H1 (cell line): ENCODE measurements around the gene TXK. TPM values are rescaled to one million over a fixed set of nuclear protein-coding genes. Genes with fewer than 3 reads are reported as not detected.

Source experiments
- CTCF ChIA-PET: fragments of 300-600 bp; sonication (Branson Sonifier 250); formaldehyde crosslinking; loops from one replicate; lab custom pipeline; 2021; ENCODE audit not compliant: partially characterized antibody; lab: Charles Lee
- POLR2A ChIA-PET: fragments of 300-600 bp; sonication (Branson Sonifier 250); formaldehyde crosslinking; loops from one replicate; lab custom pipeline; 2021; ENCODE audit warnings: inconsistent platforms; ENCODE audit not compliant: partially characterized antibody; lab: Charles Lee
- DNase-seq, 2 experiments: peaks; one replicate each; pipeline versions ENCODE4 v3.0.0 to v3.0.0-alpha.2; 2010 to 2022; ENCODE audit warnings: low spot score in 2 of 2, low read depth in 1 of 2, mixed read lengths in 1 of 2
- FAIRE-seq: peaks from 2 replicates; lab custom pipeline; 2011; peaks lifted over from hg19 to GRCh38; lab: Jason Lieb, UNC
- H2AFZ ChIP-seq: 2 replicates; pipeline ENCODE4 v1.8.1; 2012; ENCODE audit warnings: low read length, inconsistent platforms
- H2AK5ac ChIP-seq: 2 replicates; pipeline ENCODE4 v1.6.1; 2013; ENCODE audit warnings: low read depth, low read length
- H2BK120ac ChIP-seq: replicated peaks from 2 replicates; pipeline ENCODE3; 2013; ENCODE audit warnings: low read depth, low read length, inconsistent platforms
- H2BK12ac ChIP-seq: 2 replicates; pipeline ENCODE4 v1.6.1; 2013; ENCODE audit warnings: low read depth, low read length
- H2BK15ac ChIP-seq: 2 replicates; pipeline ENCODE4 v1.6.1; 2013; ENCODE audit warnings: low read length
- H2BK20ac ChIP-seq: 2 replicates; pipeline ENCODE4 v1.6.1; 2013; ENCODE audit warnings: low read length
- H2BK5ac ChIP-seq: 2 replicates; pipeline ENCODE4 v1.6.1; 2013; ENCODE audit warnings: low read depth, low read length
- H3K14ac ChIP-seq: 2 replicates; pipeline ENCODE4 v1.6.1; 2013; ENCODE audit warnings: inconsistent platforms; ENCODE audit not compliant: insufficient read length
- H3K18ac ChIP-seq: 2 replicates; pipeline ENCODE4 v1.6.1; 2013; ENCODE audit warnings: low read length; ENCODE audit errors: extremely low read depth
- H3K23ac ChIP-seq: 2 replicates; pipeline ENCODE4 v1.6.1; 2013; ENCODE audit warnings: inconsistent platforms; ENCODE audit not compliant: insufficient read length
- H3K23me2 ChIP-seq: 2 replicates; pipeline ENCODE4 v1.6.1; 2013; ENCODE audit warnings: low read depth, low read length
- H3K27ac ChIP-seq: 2 replicates; pipeline ENCODE4 v1.6.1; 2011; ENCODE audit warnings: low read depth, low read length, inconsistent platforms
- H3K27me3 ChIP-seq, 4 experiments: replicated peaks in 1 of 4; 1 replicate in 1 of 4; 2 replicates in 3 of 4; pipeline versions ENCODE4 v1.6.1 to v1.8.1; 2011 to 2013; ENCODE audit warnings: low read length in 3 of 4, mild to moderate bottlenecking in 3 of 4, inconsistent platforms in 2 of 4, mixed read lengths in 2 of 4, moderate library complexity in 1 of 4; ENCODE audit not compliant: control insufficient read depth in 3 of 4, insufficient read depth in 3 of 4; ENCODE audit errors: extremely low read depth in 1 of 4
- H3K36me3 ChIP-seq, 4 experiments: 2 replicates each; pipeline versions ENCODE4 v1.6.1 to v1.8.1; 2011 to 2013; ENCODE audit warnings: mild to moderate bottlenecking in 4 of 4, low read length in 3 of 4, moderate library complexity in 2 of 4, control low read depth in 1 of 4, inconsistent platforms in 1 of 4; ENCODE audit not compliant: insufficient read depth in 4 of 4, control insufficient read depth in 2 of 4
- H3K4ac ChIP-seq: replicated peaks from 2 replicates; pipeline ENCODE3; 2013; ENCODE audit warnings: low read length, low read depth, mixed read lengths, inconsistent platforms; ENCODE audit not compliant: insufficient read length
- H3K4me1 ChIP-seq, 4 experiments: replicated peaks in 1 of 4; 1 replicate in 1 of 4; 2 replicates in 3 of 4; pipeline versions ENCODE4 v1.6.1 to v1.8.1; 2011 to 2013; ENCODE audit warnings: low read length in 3 of 4, inconsistent platforms in 2 of 4, mixed read lengths in 1 of 4; ENCODE audit not compliant: insufficient read depth in 4 of 4, control insufficient read depth in 3 of 4
- H3K4me2 ChIP-seq, 2 experiments: 2 replicates each; pipeline versions ENCODE4 v1.6.1 to v1.8.1; 2011 to 2013; ENCODE audit warnings: low read depth in 2 of 2, low read length in 2 of 2, control low read depth in 1 of 2, inconsistent platforms in 1 of 2, mild to moderate bottlenecking in 1 of 2; ENCODE audit not compliant: insufficient read depth in 1 of 2
- H3K4me3 ChIP-seq, 4 experiments: fragments of 200-600, 300-600 bp in 1 of 4; sonication (generic), shearing (Covaris generic), sonication (Bioruptor Twin) in 1 of 4; 2 replicates each; pipeline versions ENCODE4 v1.5.1 to v1.8.1; 2011 to 2016; ENCODE audit warnings: low read length in 4 of 4, low read depth in 3 of 4, control low read depth in 2 of 4, inconsistent platforms in 2 of 4, mild to moderate bottlenecking in 2 of 4, mixed read lengths in 1 of 4, moderate library complexity in 1 of 4; ENCODE audit not compliant: insufficient read depth in 2 of 4; ENCODE audit errors: extremely low read depth in 1 of 4
- H3K56ac ChIP-seq: replicated peaks from 2 replicates; pipeline ENCODE3; 2013; ENCODE audit warnings: low read depth, mild to moderate bottlenecking, mixed read lengths, low read length, inconsistent platforms; ENCODE audit not compliant: insufficient read length
- H3K79me1 ChIP-seq: 2 replicates; pipeline ENCODE4 v1.6.1; 2013; ENCODE audit warnings: low read depth, low read length, control low read depth
- H3K79me2 ChIP-seq, 2 experiments: 2 replicates each; pipeline versions ENCODE4 v1.6.1 to v1.8.1; 2012 to 2013; ENCODE audit warnings: low read length in 2 of 2, mild to moderate bottlenecking in 2 of 2, inconsistent platforms in 1 of 2; ENCODE audit not compliant: insufficient read depth in 2 of 2, control insufficient read depth in 1 of 2
- H3K9ac ChIP-seq, 4 experiments: replicated peaks in 1 of 4; 1 replicate in 1 of 4; 2 replicates in 3 of 4; pipeline versions ENCODE4 v1.6.1 to v1.8.1; 2011 to 2013; ENCODE audit warnings: low read depth in 3 of 4, low read length in 3 of 4, control low read depth in 2 of 4, mild to moderate bottlenecking in 2 of 4, moderate library complexity in 2 of 4, inconsistent platforms in 1 of 4; ENCODE audit errors: extremely low read depth in 1 of 4
- H3K9me3 ChIP-seq, 2 experiments: 2 replicates each; pipeline versions ENCODE4 v1.6.1 to v1.8.1; 2012 to 2013; ENCODE audit warnings: mild to moderate bottlenecking in 2 of 2, moderate library complexity in 2 of 2, control low read depth in 1 of 2, inconsistent platforms in 1 of 2, low read depth in 1 of 2, low read length in 1 of 2, mixed read lengths in 1 of 2; ENCODE audit not compliant: insufficient read depth in 2 of 2
- H4K20me1 ChIP-seq, 2 experiments: replicated peaks in 1 of 2; 2 replicates each; pipeline versions ENCODE3 to v1.8.1; 2011 to 2013; ENCODE audit warnings: inconsistent platforms in 2 of 2, low read length in 2 of 2, mild to moderate bottlenecking in 1 of 2; ENCODE audit not compliant: insufficient read depth in 2 of 2, control insufficient read depth in 1 of 2
- H4K5ac ChIP-seq: 2 replicates; pipeline ENCODE4 v1.6.1; 2013; ENCODE audit warnings: low read length, low read depth, mixed read lengths, inconsistent platforms; ENCODE audit not compliant: insufficient read length
- H4K8ac ChIP-seq: 2 replicates; pipeline ENCODE4 v1.8.0; 2013; ENCODE audit warnings: mild to moderate bottlenecking, moderate library complexity, low read length, inconsistent platforms; ENCODE audit not compliant: insufficient read depth; ENCODE audit errors: extremely low read depth
- H4K91ac ChIP-seq: replicated peaks from 2 replicates; pipeline ENCODE3; 2013; ENCODE audit warnings: low read length, mixed read lengths, inconsistent platforms; ENCODE audit not compliant: insufficient read length
- ASH2L ChIP-seq: fragments of 200-600, 300-600 bp; sonication (generic); IDR thresholded peaks from one replicate; pipeline ENCODE4 v1.7.1; 2017; ENCODE audit warnings: low read length
- BACH1 ChIP-seq: IDR thresholded peaks from 2 replicates; pipeline ENCODE4 v1.6.1; 2012; ENCODE audit warnings: low read length, improper control_type of control experiment
- CHD2 ChIP-seq: IDR thresholded peaks from 2 replicates; pipeline ENCODE4 v1.6.1; 2012; ENCODE audit warnings: low read length, improper control_type of control experiment
- CTCF ChIP-seq, 3 experiments: IDR thresholded peaks; 1 replicate in 2 of 3; 2 replicates in 1 of 3; pipeline versions ENCODE4 v1.5.1 to v1.6.1; 2011; ENCODE audit warnings: low read length in 3 of 3, mild to moderate bottlenecking in 3 of 3, inconsistent platforms in 2 of 3, low read depth in 1 of 3, moderate library complexity in 1 of 3; ENCODE audit not compliant: insufficient read depth in 1 of 3; ENCODE audit errors: control extremely low read depth in 1 of 3
- FOSL1 ChIP-seq: IDR thresholded peaks from 2 replicates; pipeline ENCODE4 v1.6.1; 2011; ENCODE audit warnings: mild to moderate bottlenecking, low read depth, low read length, moderate library complexity; ENCODE audit not compliant: insufficient read depth
- JUND ChIP-seq: IDR thresholded peaks from 2 replicates; pipeline ENCODE4 v1.6.1; 2011; ENCODE audit warnings: mild to moderate bottlenecking, improper control_type of control experiment, low read length
- WGBS, 2 experiments: shearing (Covaris generic) in 1 of 2; methylation state at CpG; one replicate each; pipeline versions ENCODE4 v1.1.6 to v1.1.7; 2013 to 2015; ENCODE audit warnings: low lambda C conversion rate in 2 of 2, mixed read lengths in 2 of 2, inconsistent platforms in 1 of 2, low coverage in 1 of 2, missing lambda C conversion rate in 1 of 2; ENCODE audit not compliant: insufficient replicate concordance in 2 of 2, insufficient coverage in 1 of 2, insufficient read length in 1 of 2; ENCODE audit errors: extremely low coverage in 1 of 2, missing lambda C conversion rate in 1 of 2; 5-methylcytosine and 5-hydroxymethylcytosine counted together
- polyA plus RNA-seq, 7 experiments: library from polyadenylated mRNA; depleted of rRNA in 3 of 7; stranded (reverse) in 5 of 7; unstranded in 2 of 7; fragments of >200 nt in 5 of 7; fragments of 200-250 nt in 2 of 7; gene quantifications; 1 replicate in 5 of 7; 2 replicates in 1 of 7; 4 replicates in 1 of 7; pipeline versions ENCODE4 v1.2.1 to v1.2.3, GENCODE V29; 2011 to 2013; ENCODE audit warnings: missing spikeins in 2 of 7, mixed read lengths in 2 of 7
- total RNA-seq: library from RNA; stranded (reverse); fragmentation: NEBNext Ultra II Directional; extraction: Animal tissue kit (Norgen Biotek cat#: 25700); gene quantifications from 2 replicates; pipeline ENCODE4 v1.2.1, GENCODE V29; 2021

TXK gene
- total and polyA plus RNA-seq, 2 of the 8 experiments (the other 6 are each of a cell fraction or from before 2014, with no cell fraction given): not detected

DNA sequence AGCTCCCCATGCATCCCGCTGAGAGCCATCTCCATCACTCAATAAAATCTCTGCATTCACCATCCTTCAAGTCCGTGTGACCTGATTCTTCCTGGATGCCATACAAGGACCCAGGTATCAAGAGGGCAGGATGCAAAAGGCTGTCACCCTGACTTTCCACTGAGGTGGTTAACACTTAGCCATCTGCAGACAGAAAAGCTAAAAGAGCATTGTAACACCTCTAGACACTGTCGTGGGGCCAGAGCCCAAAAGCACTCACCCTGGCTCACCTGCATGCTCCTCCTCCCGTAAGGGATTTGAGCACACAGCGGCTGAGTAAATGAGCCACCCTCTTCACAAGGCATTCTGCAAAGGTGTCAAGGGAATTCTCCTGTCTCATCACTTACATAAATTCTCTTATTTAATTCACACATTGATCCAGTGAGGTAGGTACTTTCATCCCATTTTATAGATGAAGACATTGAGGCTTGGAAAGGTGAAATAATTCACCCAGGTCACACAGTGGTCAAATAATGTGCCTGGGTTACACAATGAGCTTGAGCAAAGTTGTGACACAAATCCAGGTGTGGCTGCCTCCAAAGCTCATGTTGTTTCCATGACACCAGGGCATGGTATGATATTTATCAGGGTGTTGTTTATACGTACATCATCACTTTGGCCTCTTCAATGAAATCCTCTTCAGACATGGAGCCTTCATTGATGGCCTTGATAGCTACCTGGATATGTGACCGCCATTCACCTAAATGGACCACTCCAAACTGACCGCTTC is 48.0 kb downstream of the TXK start:
- H3K56ac ChIP-seq: no peak overlapping the region

More for the DNA sequence above, 48.0 kb downstream of the TXK start:
- Histone ChIP-seq H2BK20ac (no peak overlapping the region), H3K27me3 (no peaks in the 10 kb centered on the region), H2BK120ac (no peak overlapping the region), H3K79me2 (no peaks in the 10 kb centered on the region), H2AK5ac (no peak overlapping the region), H3K4me3 (no peak overlapping the region), H3K79me1 (no peaks in the 10 kb centered on the region), H2BK12ac (no peak overlapping the region)
- no peak for TF ChIP-seq BACH1
- TF ChIP-seq CHD2: no peak
- TF ChIP-seq ASH2L: no peak
- no peak for TF ChIP-seq CTCF (IDR thresholded peaks at IDR 0.05; ENCODE audit: control extremely low read depth in 1 of 3, insufficient read depth in 1 of 3, low read depth in 1 of 3, low read length in 3 of 3)
- TF ChIP-seq JUND: no peak
- no peak for TF ChIP-seq FOSL1
- TF ChIP-seq, all 59 proteins: peak for 0
- ChIA-PET POLR2A (interaction anchor here (1.1 kb wide), 1 partner anchor 131 kb away, joined by 4 read pairs; no protein-coding TSS in a partner anchor), CTCF (interaction anchor here (0.6 to 4.4 kb wide), 17 partner anchors 8 to 774 kb away, joined by 3 to 56 read pairs (median 5); no protein-coding TSS in a partner anchor)
- Histone ChIP-seq H3K23me2 (no peaks in the 10 kb centered on the region), H3K9ac (no peak overlapping the region), H3K36me3 (no peaks in the 10 kb centered on the region), H3K4ac (no peak overlapping the region), H4K5ac (no peak overlapping the region), H2AFZ (0 out of 2 replicates have a peak overlapping the region, but pooled peaks have one; percentile 18), H2BK15ac (no peak overlapping the region), H3K27ac (no peak overlapping the region), H4K91ac (no peak overlapping the region), H4K20me1 (no peaks in the 10 kb centered on the region), H3K18ac (no peak overlapping the region), H3K4me1 (no peaks in the 10 kb centered on the region), H2BK5ac (no peak overlapping the region), H3K4me2 (no peak overlapping the region), H3K23ac (no peak overlapping the region), H4K8ac (no peak overlapping the region), H3K9me3 (no peaks in the 10 kb centered on the region), H3K14ac (no peak overlapping the region)
- FAIRE-seq: no peak
- WGBS, 2 experiments: 70% methylated on average over 8 of the region's 8 CpGs; no CpG with 5 or more reads in 1 of the 2 experiments
- no peak for DNase-seq
